Panc1 (cell line): ENCODE data around the gene ARPC4. TPM values are rescaled to one million over a fixed set of nuclear protein-coding genes. Genes with fewer than 3 reads are reported as not detected.

Experiments used
- ATAC-seq: fragments of 200-7000 bp; cut with Tn5 transposase; 2 replicates; pipeline ENCODE4 v1.9.1; 2020; ENCODE audit warnings: mild to moderate bottlenecking, moderate library complexity
- BruUV-seq: library from RNA; stranded (reverse); fragments of 400-500 nt; replicated peaks from 2 replicates; lab custom pipeline; 2021; lab: Mats Ljungman, UMichigan
- CTCF ChIA-PET: fragments of 300-600 bp; sonication (Branson Sonifier 250); formaldehyde crosslinking; loops from one replicate; lab custom pipeline; 2022; ENCODE audit warnings: antibody characterized with exemption; lab: Charles Lee
- POLR2A ChIA-PET: fragments of 300-600 bp; sonication (Branson Sonifier 250); formaldehyde crosslinking; loops from one replicate; lab custom pipeline; 2022; ENCODE audit warnings: antibody characterized with exemption; lab: Charles Lee
- DNase-seq: peaks from one replicate; pipeline ENCODE4 v3.0.0-alpha.2; 2010; ENCODE audit warnings: low read depth, low spot score
- H3K27ac ChIP-seq: 2 replicates; pipeline ENCODE4 v1.5.1; 2011; ENCODE audit warnings: mild to moderate bottlenecking, low read length, inconsistent platforms
- H3K27me3 ChIP-seq: fragments of 200-500 bp; sonication (Bioruptor generic); 2 replicates; pipeline ENCODE4 v1.6.0; 2014; ENCODE audit warnings: low read length, inconsistent platforms; ENCODE audit not compliant: control insufficient read depth, insufficient read depth
- H3K36me3 ChIP-seq: fragments of 200-500 bp; sonication (Bioruptor generic); 2 replicates; pipeline ENCODE4 v1.5.1; 2014; ENCODE audit warnings: inconsistent platforms, mild to moderate bottlenecking, low read length, moderate library complexity; ENCODE audit not compliant: control insufficient read depth, insufficient read depth
- H3K4me1 ChIP-seq: 2 replicates; pipeline ENCODE4 v1.5.1; 2011; ENCODE audit warnings: inconsistent platforms, mild to moderate bottlenecking, low read length, moderate library complexity; ENCODE audit not compliant: control insufficient read depth, insufficient read depth
- H3K4me3 ChIP-seq, 2 experiments: 2 replicates each; pipeline ENCODE4 v1.5.1; 2011 to 2012; ENCODE audit warnings: low read depth in 2 of 2, low read length in 2 of 2, mild to moderate bottlenecking in 2 of 2, inconsistent platforms in 1 of 2, moderate library complexity in 1 of 2
- H3K9me3 ChIP-seq: fragments of 200-500 bp; sonication (Bioruptor generic); 2 replicates; pipeline ENCODE4 v1.5.1; 2014; ENCODE audit warnings: low read depth, mild to moderate bottlenecking, inconsistent platforms, low read length, moderate library complexity; ENCODE audit not compliant: control insufficient read depth, insufficient read depth
- CTCF ChIP-seq: fragments of 450-650 bp; IDR thresholded peaks from 2 replicates; pipeline ENCODE4 v1.5.1; 2017; ENCODE audit warnings: mild to moderate bottlenecking
- SIN3A ChIP-seq: IDR thresholded peaks from 2 replicates; pipeline ENCODE4 v1.6.1; 2012; ENCODE audit warnings: low read depth, mild to moderate bottlenecking, low read length, moderate library complexity, borderline replicate concordance; ENCODE audit not compliant: insufficient read depth
- in situ Hi-C: cut with HindIII; loops from 2 replicates; pipeline ENCODE4 v1.10.0; 2016; ENCODE audit warnings: low sequenced_read_pairs, low pct_unique_long_range_greater_than_20kb
- intact Hi-C: fragments of 100-400 bp; cut with micrococcal nuclease; formaldehyde crosslinking; loops from one replicate; pipeline ENCODE4 v1.10.0; 2022; ENCODE audit not compliant: unreplicated experiment
- total RNA-seq: library from RNA; stranded (reverse); gene quantifications from one replicate; pipeline ENCODE4 v1.2.1, GENCODE V29; 2021; ENCODE audit not compliant: unreplicated experiment
- TF ChIP-seq, protein P1 (sequence below), 2 experiments: IDR thresholded peaks; 2 replicates each; pipeline ENCODE4 v1.6.1; 2011 to 2012; ENCODE audit warnings: low read depth in 2 of 2, control low read depth in 1 of 2, low read length in 1 of 2, mild to moderate bottlenecking in 1 of 2, moderate library complexity in 1 of 2; ENCODE audit not compliant: insufficient read depth in 1 of 2

The ARPC4 gene
- total RNA-seq, 1 experiment from 2014 or later, result 117 TPM

GRCh38 chr3:9808345-9809037 is 15.6 kb downstream of the ARPC4 start:
- TF ChIP-seq SIN3A, result no peak
- TF ChIP-seq, protein P1, sequence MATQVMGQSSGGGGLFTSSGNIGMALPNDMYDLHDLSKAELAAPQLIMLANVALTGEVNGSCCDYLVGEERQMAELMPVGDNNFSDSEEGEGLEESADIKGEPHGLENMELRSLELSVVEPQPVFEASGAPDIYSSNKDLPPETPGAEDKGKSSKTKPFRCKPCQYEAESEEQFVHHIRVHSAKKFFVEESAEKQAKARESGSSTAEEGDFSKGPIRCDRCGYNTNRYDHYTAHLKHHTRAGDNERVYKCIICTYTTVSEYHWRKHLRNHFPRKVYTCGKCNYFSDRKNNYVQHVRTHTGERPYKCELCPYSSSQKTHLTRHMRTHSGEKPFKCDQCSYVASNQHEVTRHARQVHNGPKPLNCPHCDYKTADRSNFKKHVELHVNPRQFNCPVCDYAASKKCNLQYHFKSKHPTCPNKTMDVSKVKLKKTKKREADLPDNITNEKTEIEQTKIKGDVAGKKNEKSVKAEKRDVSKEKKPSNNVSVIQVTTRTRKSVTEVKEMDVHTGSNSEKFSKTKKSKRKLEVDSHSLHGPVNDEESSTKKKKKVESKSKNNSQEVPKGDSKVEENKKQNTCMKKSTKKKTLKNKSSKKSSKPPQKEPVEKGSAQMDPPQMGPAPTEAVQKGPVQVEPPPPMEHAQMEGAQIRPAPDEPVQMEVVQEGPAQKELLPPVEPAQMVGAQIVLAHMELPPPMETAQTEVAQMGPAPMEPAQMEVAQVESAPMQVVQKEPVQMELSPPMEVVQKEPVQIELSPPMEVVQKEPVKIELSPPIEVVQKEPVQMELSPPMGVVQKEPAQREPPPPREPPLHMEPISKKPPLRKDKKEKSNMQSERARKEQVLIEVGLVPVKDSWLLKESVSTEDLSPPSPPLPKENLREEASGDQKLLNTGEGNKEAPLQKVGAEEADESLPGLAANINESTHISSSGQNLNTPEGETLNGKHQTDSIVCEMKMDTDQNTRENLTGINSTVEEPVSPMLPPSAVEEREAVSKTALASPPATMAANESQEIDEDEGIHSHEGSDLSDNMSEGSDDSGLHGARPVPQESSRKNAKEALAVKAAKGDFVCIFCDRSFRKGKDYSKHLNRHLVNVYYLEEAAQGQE (IDR thresholded peaks at IDR 0.05; ENCODE audit: insufficient read depth in 1 of 2, low read depth in 2 of 2, low read length in 1 of 2), result no peak
- BruUV-seq, result no TSS peak
- CTCF ChIA-PET, result interaction anchor here (0.5 to 0.6 kb wide), 2 partner anchors 201 to 1038 kb away, joined by 3 to 7 read pairs; no protein-coding TSS in a partner anchor
- H3K9me3 ChIP-seq, result no peaks in the 10 kb centered on the region
- H3K27me3 ChIP-seq, result no peaks in the 10 kb centered on the region
- peaks cover 11% of the 10 kb centered on the region; the same call in 1 of the 2 replicates for H3K36me3 ChIP-seq
- no peak for DNase-seq
- POLR2A ChIA-PET, result interaction anchor here (0.8 kb wide), 1 partner anchor 15 kb away, joined by 4 read pairs; the partner anchor contains the start of gene ARPC4
- peaks cover 15% of the 10 kb centered on the region for H3K4me1 ChIP-seq
- no peak overlapping the region for H3K4me3 ChIP-seq
- H3K27ac ChIP-seq, result peak overlapping the region; percentile 65
- intact Hi-C loops, result no loop called here
- peak; percentile 76 for ATAC-seq
- in situ Hi-C loops, result no loop called here

DNA sequence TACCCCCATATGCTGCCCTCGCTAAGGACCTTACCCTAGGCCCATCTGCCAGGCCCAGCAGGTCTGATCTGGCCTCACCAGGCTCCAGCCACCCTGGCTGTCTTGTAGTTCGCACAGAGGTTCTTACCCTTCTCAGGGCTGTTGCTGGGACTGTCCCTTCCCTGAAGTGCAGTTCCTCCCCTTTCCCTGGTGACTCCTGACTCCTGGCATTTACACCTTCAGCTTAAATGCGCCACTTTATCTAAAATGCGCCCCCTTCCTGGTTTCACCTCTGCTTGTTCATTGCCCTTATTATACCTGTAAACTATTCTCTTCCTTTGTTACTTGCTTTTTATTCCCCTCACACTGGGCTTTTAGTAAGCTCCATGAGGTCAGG is 16.3 kb downstream of the ARPC4 start:
- no TSS peak for BruUV-seq
- intact Hi-C loops, result no loop called here
- ATAC-seq, result peak; percentile 56

More for the DNA sequence above, 16.3 kb downstream of the ARPC4 start:
- Histone ChIP-seq H3K4me3 (peak overlapping the region; percentile 49 to 52), H3K27me3 (no peaks in the 10 kb centered on the region), H3K4me1 (peaks cover 15% of the 10 kb centered on the region), H3K36me3 (peaks cover 5% of the 10 kb centered on the region; the same call in 1 of the 2 replicates), H3K27ac (peak overlapping the region; percentile 65), H3K9me3 (no peaks in the 10 kb centered on the region)
- CTCF ChIA-PET, result no interaction called here
- POLR2A ChIA-PET, result interaction anchor here (0.5 to 0.8 kb wide), 2 partner anchors 16 to 452 kb away, joined by 4 to 8 read pairs; partner anchors contain the start of gene ARPC4
- DNase-seq, result no peak
- in situ Hi-C loops, result no loop called here
- no peak for TF ChIP-seq CTCF
